Measurements from ENCODE around the gene RNF212B.

- no peak for TF ChIP-seq CTCF (IDR thresholded peaks at IDR 0.05; ENCODE audit: insufficient read depth, low read length)
- no peak for TF ChIP-seq POLR2AphosphoS5 (IDR thresholded peaks at IDR 0.05; ENCODE audit: low read depth)
- TF ChIP-seq REST (IDR thresholded peaks at IDR 0.05; ENCODE audit: insufficient replicate concordance, low read depth), result no peak
Observed at GRCh38 chr14:23215421-23215820, 22.3 kb upstream of the RNF212B start.
